Measurements from ENCODE around the gene DDX42. TPM values are rescaled to one million over a fixed set of nuclear protein-coding genes. Genes with fewer than 3 reads are reported as not detected.
A peak's percentile ranks its signal among the peaks of the same experiment; 100 is the strongest.

Gene DDX42
- total RNA-seq, 4 donors from 2014 or later: 106 to 154 (median 123) TPM

- no peak for TF ChIP-seq EP300 (IDR thresholded peaks at IDR 0.05)
- TF ChIP-seq CTCF (IDR thresholded peaks at IDR 0.05): no peak
- no peak for TF ChIP-seq POLR2A (IDR thresholded peaks at IDR 0.05)
- no peak for DNase-seq (ENCODE audit: low spot score in 2 of 2)
- Histone ChIP-seq H3K4me3 (no peak overlapping the region), H3K36me3 (peaks cover 3 to 34% (median 5%) of the 10 kb centered on the region in 3 donors), H3K27ac (no peak overlapping the region), H3K9me3 (no peaks in the 10 kb centered on the region), H3K27me3 (no peaks in the 10 kb centered on the region), H3K4me1 (peaks cover 0 to 32% (median 4%) of the 10 kb centered on the region in 4 donors)
Observed at GRCh38 chr17:63766754-63767153, 7.2 kb upstream of the DDX42 start.

- Histone ChIP-seq H3K9me3 (no peaks in the 10 kb centered on the region), H3K4me3 (no peak overlapping the region), H3K4me1 (peaks cover 0 to 36% (median 12%) of the 10 kb centered on the region in 4 donors), H3K36me3 (peaks cover 0 to 18% (median 5%) of the 10 kb centered on the region in 3 donors), H3K27me3 (no peaks in the 10 kb centered on the region), H3K27ac (no peak overlapping the region)
- no peak for TF ChIP-seq POLR2A (IDR thresholded peaks at IDR 0.05)
- no peak for TF ChIP-seq EP300 (IDR thresholded peaks at IDR 0.05)
- TF ChIP-seq CTCF (IDR thresholded peaks at IDR 0.05): no peak
- no peak for DNase-seq (ENCODE audit: low spot score in 2 of 2)
- 84 to 87% methylated on average over 7 of the region's 7 CpGs for WGBS, 2 donors
Observed at GRCh38 chr17:63768433-63768832, 5.5 kb upstream of the DDX42 start.

GRCh38 chr17:63772801-63773271, 1.1 kb upstream of the DDX42 start:
- H3K36me3 ChIP-seq: no peaks in the 10 kb centered on the region
- peaks cover 0 to 63% (median 29%) of the 10 kb centered on the region in 4 donors for H3K4me1 ChIP-seq
- peak in 1 of 2 donors; percentile 20 for DNase-seq (ENCODE audit: low spot score in 2 of 2)
- no peaks in the 10 kb centered on the region for H3K9me3 ChIP-seq
- 5 to 6% methylated on average over 7 of the region's 7 CpGs for WGBS, 2 donors
- no peaks in the 10 kb centered on the region for H3K27me3 ChIP-seq
- H3K27ac ChIP-seq: peak overlapping the region; percentile 91 to 99 (median 94)
- TF ChIP-seq POLR2A (IDR thresholded peaks at IDR 0.05) (no peak), CTCF (IDR thresholded peaks at IDR 0.05) (no peak), EP300 (IDR thresholded peaks at IDR 0.05) (no peak)
- H3K4me3 ChIP-seq: peak overlapping the region; percentile 71 to 99 (median 92)

GRCh38 chr17:63773272-63774140, 464 bp upstream of the DDX42 start, which contains the start of gene CCDC47:
CCDC47 (minus strand) TSS chr17:63773597; CDS start chr17:63766175, 7,422 bp downstream.
- TF ChIP-seq POLR2A (IDR thresholded peaks at IDR 0.05) (peak; percentile 89 to 98), CTCF (IDR thresholded peaks at IDR 0.05) (peak in 2 of 5 experiments; percentile 29 to 39), EP300 (IDR thresholded peaks at IDR 0.05) (peak; percentile 97)
- DNase-seq (ENCODE audit: low spot score in 2 of 2): peak; percentile 95 to 98
- WGBS, 2 donors: 0 to 1% methylated on average over 41 to 71 of the region's 74 CpGs
- H3K4me1 ChIP-seq: peaks cover 0 to 69% (median 29%) of the 10 kb centered on the region in 4 donors
- peak within 1 kb of the TSS; percentile 91 to 99 (median 94) for H3K27ac ChIP-seq
- peaks cover 0 to under 1% (median 0%) of the 10 kb centered on the region in 3 donors for H3K36me3 ChIP-seq
- no peaks in the 10 kb centered on the region for H3K27me3 ChIP-seq
- no peaks in the 10 kb centered on the region for H3K9me3 ChIP-seq
- H3K4me3 ChIP-seq: peak within 1 kb of the TSS; percentile 71 to 99 (median 92)

GRCh38 chr17:63774969-63775265, 947 bp downstream of the DDX42 start:
- H3K4me1 ChIP-seq: peaks cover 0 to 80% (median 29%) of the 10 kb centered on the region in 4 donors
- 0 to 1% methylated on average over 4 of the region's 4 CpGs for WGBS, 2 donors
- TF ChIP-seq CTCF (IDR thresholded peaks at IDR 0.05) (no peak), POLR2A (IDR thresholded peaks at IDR 0.05) (no peak), EP300 (IDR thresholded peaks at IDR 0.05) (no peak)

More at GRCh38 chr17:63774969-63775265, 947 bp downstream of the DDX42 start:
- DNase-seq (ENCODE audit: low spot score in 2 of 2): no peak
- Histone ChIP-seq H3K27ac (peak overlapping the region; percentile 91 to 99 (median 94)), H3K4me3 (peak overlapping the region; percentile 71 to 99 (median 92)), H3K9me3 (no peaks in the 10 kb centered on the region), H3K27me3 (no peaks in the 10 kb centered on the region), H3K36me3 (peaks cover 0 to 8% (median 0%) of the 10 kb centered on the region in 3 donors)
